Activated CD8-positive, alpha-beta memory T cell treated with anti-CD3 and anti-CD28 coated beads for 4 hours (primary cell): Measurements from ENCODE around the gene RASAL1.

Experiments used
- DNase-seq, 2 donors: peaks; one replicate each; pipeline ENCODE4 v3.0.0-alpha.2; 2020; ENCODE audit warnings: low read depth in 2 of 2

RASAL1 gene

DNA sequence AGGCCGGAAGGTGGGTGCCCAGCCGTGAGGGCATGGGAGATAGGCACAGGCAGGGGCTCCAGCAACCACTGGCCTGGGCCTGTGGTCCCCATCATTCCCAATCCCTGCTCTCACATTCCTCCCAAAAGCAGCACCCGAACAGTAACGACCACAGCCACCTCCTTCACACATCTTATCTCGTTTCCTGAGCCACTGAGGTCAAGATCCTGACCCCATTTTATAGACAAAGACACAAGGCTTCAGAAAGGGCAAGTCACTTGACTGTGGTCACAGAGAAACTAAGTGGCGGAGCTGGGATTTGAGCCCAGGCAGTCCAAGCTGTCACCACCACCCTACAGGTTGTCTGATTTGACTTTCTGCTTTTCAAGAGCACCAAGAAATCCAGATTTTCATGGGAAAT, 40.2 kb downstream of the RASAL1 start:
- DNase-seq: no peak

GRCh38 chr12:113094738-113095137, 40.8 kb downstream of the RASAL1 start:
- DNase-seq: no peak

DNA sequence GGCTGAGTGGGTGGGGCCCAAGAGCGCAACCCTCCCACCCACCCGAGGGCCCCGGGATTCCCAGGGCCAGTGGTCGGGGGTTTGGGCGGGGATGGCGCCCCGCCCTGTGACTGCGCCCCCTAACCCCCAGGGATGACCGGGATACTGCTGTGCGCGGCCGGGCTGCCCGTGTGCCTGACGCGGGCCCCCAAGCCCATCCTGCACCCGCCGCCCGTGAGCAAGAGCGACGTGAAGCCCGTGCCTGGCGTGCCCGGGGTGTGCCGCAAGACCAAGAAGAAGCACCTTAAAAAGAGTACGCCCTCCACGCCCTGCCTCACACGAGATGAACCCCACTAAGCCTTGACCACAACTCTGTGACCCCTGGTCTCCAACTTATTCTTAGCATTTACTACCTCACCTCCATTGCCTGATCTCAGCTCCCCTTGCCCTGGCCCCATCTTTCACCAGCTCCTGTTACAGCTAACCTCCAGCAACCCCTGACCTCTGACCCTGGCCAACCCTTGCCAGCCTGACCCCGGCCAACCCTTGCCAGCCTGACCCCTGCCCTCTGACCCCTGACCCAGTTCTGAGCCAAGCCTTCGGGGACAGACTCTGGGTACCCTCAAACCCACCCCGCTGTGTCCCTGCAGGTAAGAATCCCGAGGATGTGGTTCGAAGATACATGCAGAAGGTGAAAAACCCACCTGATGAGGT, 42.0 kb downstream of the RASAL1 start:
- no peak for DNase-seq

DNA sequence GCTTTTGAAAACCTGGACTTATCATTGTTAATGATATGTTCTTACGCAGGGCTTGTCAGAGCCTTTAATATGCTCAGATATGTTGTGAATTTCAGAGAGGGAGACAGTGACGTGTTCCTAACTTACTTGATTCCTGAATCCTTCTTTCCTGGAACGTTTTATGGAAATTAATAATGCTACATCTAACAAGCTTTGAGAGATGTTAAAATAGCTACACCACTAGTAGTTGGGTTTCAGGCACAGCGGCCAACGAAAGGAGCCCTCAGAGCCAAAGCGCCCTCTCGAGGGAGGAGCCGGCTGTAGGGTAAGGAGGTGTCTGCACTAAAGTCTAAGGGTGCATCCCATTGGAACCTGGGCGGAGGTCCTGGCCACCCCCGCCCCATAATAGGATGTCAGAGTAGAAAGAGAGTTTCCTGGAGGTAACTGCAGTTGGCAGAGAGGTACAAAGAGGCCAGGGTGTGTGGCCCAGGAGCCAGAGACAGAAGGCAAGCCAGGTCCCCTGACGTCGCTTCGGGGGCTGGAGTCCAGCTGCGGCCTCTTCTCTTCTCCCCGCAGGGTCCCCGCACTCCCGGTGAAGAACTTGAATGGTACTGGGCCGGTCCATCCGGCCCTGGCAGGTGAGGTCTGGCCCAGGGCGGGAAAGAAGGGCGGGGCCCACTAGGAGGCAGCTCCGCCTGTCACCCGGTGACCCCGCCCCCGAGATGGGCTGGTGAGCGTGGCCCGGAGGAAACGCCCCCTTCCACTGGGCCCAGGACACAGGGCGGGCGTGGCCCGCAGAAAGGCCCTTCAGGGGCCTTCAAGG, 42.8 kb downstream of the RASAL1 start:
- no peak for DNase-seq

- no peak for DNase-seq
These were observed 44.1 kb downstream of the RASAL1 start for GRCh38 chr12:113091506-113091905.

GRCh38 chr12:113090740-113091139, 44.8 kb downstream of the RASAL1 start:
- DNase-seq: no peak

DNA sequence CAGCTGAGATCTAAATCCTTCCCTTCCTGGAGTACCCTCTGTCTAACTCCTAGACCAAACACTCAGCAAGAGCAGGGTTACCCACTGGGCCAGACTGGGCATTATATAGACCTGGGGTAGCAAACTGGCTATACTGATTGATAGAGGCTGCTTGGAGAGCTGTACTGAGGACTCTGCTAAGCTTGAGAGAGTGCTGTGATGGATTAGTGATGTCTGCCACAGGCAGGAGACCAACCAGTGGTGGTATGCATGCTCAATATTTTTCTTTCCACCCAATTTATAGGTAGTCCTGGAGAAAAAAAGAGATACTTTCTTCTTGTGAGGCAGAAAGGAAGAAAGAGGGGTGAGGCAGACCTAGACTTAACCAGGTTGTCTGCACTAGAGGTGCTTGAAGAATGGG, 45.7 kb downstream of the RASAL1 start:
- DNase-seq: no peak

DNA sequence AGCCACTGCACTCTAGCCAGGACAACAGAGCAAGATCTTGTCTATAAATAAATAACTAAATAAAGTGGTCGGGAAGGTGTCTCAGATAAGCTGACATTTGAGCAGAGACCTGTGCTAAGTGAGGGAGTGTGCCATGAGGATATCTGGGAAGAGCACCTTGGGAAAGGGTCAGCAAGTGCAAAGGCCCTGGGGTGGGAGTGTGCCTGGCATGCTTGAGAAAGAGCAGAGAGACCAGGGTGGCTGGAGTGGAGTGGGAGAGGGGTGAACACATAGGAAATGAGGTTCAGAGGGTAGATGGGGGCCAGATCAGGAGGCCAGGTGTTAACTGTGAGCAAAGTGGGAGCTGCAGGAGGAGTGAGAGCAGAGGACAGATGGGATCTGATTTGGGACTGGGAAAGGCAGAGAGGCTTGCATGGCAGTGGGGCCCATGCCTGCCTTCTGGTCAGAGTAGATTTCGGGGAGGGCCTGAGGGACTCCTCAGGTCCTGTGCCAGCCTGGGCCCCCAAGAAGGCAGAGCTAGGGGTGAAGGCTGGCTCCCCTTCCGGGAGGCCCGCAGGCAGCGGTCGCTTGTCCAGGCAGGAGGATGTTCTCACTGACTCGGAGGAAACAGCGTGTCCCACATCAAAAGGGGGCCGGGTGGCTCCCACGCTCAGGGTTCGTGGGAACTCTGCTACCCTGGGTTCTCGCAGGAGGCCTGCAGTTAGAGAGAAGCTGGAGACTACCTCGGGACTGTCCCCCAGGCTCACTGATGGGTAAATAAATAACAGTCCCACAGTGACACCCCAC, 46.4 kb downstream of the RASAL1 start:
- peak in 1 of 2 donors; percentile 19 for DNase-seq

DNA sequence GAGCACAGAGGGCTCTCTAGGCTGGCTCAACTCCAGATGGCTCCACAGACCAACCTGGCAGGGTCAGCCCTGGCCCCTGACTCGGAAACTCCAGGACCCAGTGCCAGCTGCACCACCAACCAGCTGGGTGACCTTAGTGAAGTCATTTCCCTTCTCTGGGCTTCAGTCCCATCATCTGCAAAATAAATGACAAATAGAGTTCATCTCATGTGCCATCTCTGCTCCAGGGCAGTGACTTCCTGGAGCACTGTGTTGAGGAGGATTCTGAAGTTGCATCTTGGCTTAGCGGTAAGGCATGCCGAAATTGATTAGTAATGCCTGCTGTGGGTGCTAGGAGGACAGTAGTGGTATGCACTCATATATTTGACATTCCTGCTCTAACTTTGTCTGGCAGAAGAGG, 47.5 kb downstream of the RASAL1 start:
- DNase-seq: no peak

- no peak for DNase-seq
These were observed 48.4 kb downstream of the RASAL1 start for GRCh38 chr12:113087193-113087592.

DNA sequence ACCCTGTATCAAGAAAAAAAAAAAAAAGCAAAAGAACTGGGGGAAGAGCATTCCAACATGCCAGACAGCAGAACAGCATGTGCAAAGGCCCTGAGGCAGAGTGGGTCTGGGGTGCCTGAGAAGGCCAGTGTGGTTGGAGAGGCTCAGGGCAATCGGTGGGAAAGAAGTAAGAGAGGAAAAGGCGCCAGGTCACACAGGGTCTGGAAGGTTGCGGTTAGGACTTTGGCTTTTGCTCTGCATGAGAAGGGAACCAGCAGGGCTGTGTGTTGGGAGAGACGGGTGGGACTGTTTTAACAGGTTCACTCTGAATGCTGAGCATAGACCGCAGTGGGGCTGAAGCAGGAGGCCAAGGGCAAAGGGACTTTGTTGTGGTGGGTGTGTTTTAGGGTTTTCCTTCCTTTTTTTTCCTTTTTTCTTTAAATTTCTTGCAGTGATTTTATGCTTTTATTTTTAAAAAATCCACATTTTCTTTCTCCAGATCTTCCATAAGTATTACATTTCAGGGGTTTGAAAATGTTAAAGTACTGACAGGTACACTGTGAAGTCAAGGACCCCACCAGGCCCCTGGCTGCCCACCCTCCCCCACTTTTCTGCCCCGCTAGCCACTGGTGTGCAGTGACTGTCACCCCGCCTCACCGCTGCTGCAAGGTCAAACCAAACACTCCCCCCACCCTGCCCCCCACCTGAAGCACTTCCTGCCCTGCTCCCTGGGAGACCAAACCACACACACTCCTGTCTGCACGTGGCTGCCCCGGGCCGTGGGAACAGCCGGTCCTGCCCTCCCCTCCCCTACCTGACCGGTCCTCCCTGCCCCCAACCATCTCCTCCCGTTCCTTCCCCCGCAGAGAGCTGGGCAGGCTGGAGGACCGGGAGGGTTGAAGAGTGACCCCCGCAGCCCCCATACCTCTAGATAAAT, 49.1 kb downstream of the RASAL1 start:
- DNase-seq: peak in 1 of 2 donors; percentile 6

DNA sequence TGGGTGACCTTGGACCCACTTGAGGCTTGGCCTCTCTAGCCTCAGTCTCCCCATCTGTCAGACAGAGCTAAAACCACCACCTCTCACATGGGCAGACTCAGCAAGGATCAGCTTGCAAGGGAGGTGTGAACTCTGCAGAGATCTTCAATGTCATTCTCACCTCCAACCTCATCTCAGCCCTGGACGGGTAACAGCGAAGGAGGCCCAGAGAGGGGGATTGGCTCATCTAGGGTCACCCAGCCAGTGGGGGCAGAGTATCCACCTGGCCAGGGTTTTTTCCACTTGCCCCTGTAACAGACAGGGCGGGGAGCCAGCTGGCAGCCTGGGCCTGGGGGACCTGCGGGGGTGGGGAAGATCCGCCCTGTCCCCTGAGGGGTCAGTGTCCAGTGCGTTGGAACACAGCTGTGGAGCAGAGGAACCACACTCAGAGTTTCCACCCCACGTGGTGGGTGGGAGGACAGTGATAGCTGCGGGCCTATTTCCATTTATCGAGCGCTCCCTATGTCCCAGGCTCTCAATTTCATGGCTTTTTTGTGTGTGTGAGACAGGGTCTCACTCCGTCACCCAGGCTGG, 51.6 kb downstream of the RASAL1 start:
- no peak for DNase-seq

- DNase-seq: no peak
These were observed 52.9 kb downstream of the RASAL1 start for GRCh38 chr12:113082486-113083148.

GRCh38 chr12:113081873-113082272, 53.7 kb downstream of the RASAL1 start:
- DNase-seq: no peak

DNA sequence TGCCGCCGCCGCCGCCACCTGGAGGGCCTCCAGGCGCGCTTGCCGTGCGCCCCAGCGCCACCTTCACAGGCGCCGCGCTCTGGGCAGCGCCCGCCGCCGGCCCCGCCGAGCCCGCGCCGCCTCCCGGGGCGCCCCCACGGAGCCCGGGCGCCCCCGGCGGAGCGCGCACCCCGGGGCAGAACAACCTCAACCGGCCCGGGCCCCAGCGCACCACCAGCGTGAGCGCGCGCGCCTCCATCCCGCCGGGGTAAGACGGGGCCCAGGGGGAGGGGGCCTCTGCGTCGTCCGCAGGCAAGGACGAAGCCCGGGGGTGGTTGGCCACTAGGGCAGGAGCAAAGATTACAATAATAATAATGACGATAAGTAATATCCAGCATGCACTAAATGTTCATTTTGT, 57.7 kb downstream of the RASAL1 start:
- DNase-seq: no peak

DNA sequence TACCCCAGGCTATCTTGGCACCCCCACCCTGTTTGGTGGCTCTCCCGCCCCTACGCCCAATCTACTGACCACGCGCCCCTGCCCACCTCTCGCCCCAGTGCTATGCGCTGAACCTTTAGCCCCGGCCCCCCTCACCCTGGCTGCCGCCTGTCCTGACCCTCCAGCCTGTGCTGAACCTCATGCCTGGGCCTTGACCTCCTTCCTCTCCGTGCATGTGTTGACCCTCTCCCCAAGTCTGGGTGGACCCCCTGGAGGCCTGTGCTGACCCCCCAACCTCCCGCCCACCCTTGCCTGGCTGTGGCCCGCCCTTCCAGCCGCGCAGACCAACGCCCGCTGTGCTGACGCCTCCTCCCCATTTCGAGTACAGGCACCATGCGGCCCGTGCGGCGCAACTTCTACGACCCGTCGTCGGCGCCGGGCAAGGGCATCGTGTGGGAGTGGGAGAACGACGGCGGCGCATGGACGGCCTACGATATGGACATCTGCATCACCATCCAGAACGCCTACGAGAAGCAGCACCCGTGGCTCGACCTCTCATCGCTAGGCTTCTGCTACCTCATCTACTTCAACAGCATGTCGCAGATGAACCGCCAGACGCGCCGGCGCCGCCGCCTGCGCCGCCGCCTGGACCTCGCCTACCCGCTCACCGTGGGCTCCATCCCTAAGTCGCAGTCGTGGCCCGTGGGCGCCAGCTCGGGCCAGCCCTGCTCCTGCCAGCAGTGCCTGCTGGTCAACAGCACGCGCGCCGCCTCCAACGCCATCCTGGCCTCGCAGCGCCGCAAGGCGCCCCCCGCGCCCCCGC, 58.3 kb downstream of the RASAL1 start:
- no peak for DNase-seq

DNA sequence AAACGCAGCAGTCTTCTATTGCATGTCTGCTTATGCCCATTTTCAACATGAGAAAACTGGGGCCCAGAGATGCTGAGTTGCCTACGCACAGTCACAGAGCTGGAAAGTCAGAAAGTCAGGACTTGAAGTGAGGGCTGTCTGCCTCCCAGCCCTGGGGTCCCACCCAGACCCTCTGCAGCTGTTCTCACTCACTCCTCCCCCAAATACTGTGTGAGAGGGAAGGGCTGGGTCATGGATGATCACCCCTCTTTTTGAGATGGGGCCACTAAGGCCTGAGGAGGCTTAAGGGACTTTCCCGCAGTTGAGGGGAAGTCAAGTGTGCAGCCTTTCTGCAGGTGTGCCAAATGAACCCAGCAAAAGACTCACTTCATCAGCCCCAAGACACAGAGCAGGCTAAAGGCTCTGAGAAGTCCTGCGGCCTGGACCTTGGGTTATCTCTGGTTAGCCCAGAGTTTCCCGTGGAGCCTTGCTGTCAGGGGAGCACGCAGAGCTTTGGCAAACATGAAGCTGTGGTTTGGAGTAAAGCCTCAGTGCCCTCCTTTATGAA, 60.4 kb downstream of the RASAL1 start:
- DNase-seq: no peak

- no peak for DNase-seq
These were observed 62.0 kb downstream of the RASAL1 start for GRCh38 chr12:113073586-113073985.

DNA sequence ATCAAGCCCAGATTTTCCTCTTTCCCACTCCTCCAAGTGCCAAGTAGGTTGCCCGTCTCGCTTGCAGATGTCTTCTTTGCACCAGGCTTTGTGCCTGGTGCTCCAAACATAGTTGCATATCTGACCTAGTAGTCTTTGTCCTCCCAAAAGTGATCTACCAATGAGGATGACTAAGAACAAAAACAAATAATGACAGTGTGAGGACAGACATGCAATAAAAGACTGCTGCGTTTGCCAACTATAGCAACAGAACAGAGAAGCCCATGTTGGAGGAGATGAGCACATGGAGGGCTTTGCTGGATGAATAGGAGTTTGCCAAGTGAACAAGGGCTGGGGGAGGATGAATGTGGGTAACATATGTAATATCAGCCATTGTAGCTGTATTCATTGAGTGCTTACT, 63.4 kb downstream of the RASAL1 start:
- DNase-seq: no peak
